ENCODE results near the gene KYNU. TPM values are rescaled to one million over a fixed set of nuclear protein-coding genes. Genes with fewer than 3 reads are reported as not detected.

Gene KYNU
- total RNA-seq, 1 donor from 2014 or later, result 1.0 TPM

- Histone ChIP-seq H3K4me3 (no peak overlapping the region), H3K9me3 (replicated peaks) (no peaks in the 10 kb centered on the region), H3K27ac (replicated peaks) (no peak overlapping the region), H3K36me3 (no peaks in the 10 kb centered on the region), H3K4me1 (no peaks in the 10 kb centered on the region), H3K27me3 (ENCODE audit: low read depth) (no peaks in the 10 kb centered on the region)
- TF ChIP-seq CTCF (IDR thresholded peaks at IDR 0.05; ENCODE audit: borderline replicate concordance), result no peak
- DNase-seq, result no peak
- intact Hi-C loops (cut with micrococcal nuclease), result no loop called here
Observed at GRCh38 chr2:142991295-142991694, 113.8 kb downstream of the KYNU start.

- Histone ChIP-seq H3K9me3 (replicated peaks) (no peaks in the 10 kb centered on the region), H3K4me1 (no peaks in the 10 kb centered on the region), H3K27me3 (ENCODE audit: low read depth) (no peaks in the 10 kb centered on the region), H3K36me3 (no peaks in the 10 kb centered on the region), H3K4me3 (no peak overlapping the region), H3K27ac (replicated peaks) (no peak overlapping the region)
- TF ChIP-seq CTCF (IDR thresholded peaks at IDR 0.05; ENCODE audit: borderline replicate concordance), result no peak
- DNase-seq, result no peak
- intact Hi-C loops (cut with micrococcal nuclease), result no loop called here
Observed at GRCh38 chr2:142992840-142993239, 115.4 kb downstream of the KYNU start.

- TF ChIP-seq CTCF (IDR thresholded peaks at IDR 0.05; ENCODE audit: borderline replicate concordance), result no peak
Observed at GRCh38 chr2:142993771-142994170, 116.3 kb downstream of the KYNU start.

GRCh38 chr2:142994665-142995064 is 117.2 kb downstream of the KYNU start:
- no peak for DNase-seq
- no peaks in the 10 kb centered on the region for H3K27me3 ChIP-seq (ENCODE audit: low read depth)
- intact Hi-C loops (cut with micrococcal nuclease), result no loop called here
- TF ChIP-seq CTCF (IDR thresholded peaks at IDR 0.05; ENCODE audit: borderline replicate concordance), result no peak
- H3K36me3 ChIP-seq, result no peaks in the 10 kb centered on the region
- H3K4me3 ChIP-seq, result no peak overlapping the region
- no peaks in the 10 kb centered on the region for H3K4me1 ChIP-seq
- no peak overlapping the region for H3K27ac ChIP-seq (replicated peaks)
- H3K9me3 ChIP-seq (replicated peaks), result no peaks in the 10 kb centered on the region

More at GRCh38 chr2:142993771-142994170, 116.3 kb downstream of the KYNU start:
- no peaks in the 10 kb centered on the region for H3K36me3 ChIP-seq
- no peak overlapping the region for H3K27ac ChIP-seq (replicated peaks)
- intact Hi-C loops (cut with micrococcal nuclease), result no loop called here
- H3K4me3 ChIP-seq, result no peak overlapping the region
- no peaks in the 10 kb centered on the region for H3K4me1 ChIP-seq
- no peaks in the 10 kb centered on the region for H3K27me3 ChIP-seq (ENCODE audit: low read depth)
- no peak for DNase-seq
- no peaks in the 10 kb centered on the region for H3K9me3 ChIP-seq (replicated peaks)

- H3K9me3 ChIP-seq (replicated peaks), result no peaks in the 10 kb centered on the region
- no peaks in the 10 kb centered on the region for H3K27me3 ChIP-seq (ENCODE audit: low read depth)
- DNase-seq, result no peak
- H3K4me1 ChIP-seq, result no peaks in the 10 kb centered on the region
- intact Hi-C loops (cut with micrococcal nuclease), result no loop called here
- H3K27ac ChIP-seq (replicated peaks), result no peak overlapping the region
- TF ChIP-seq CTCF (IDR thresholded peaks at IDR 0.05; ENCODE audit: borderline replicate concordance), result no peak
- no peaks in the 10 kb centered on the region for H3K36me3 ChIP-seq
- H3K4me3 ChIP-seq, result no peak overlapping the region
Observed at GRCh38 chr2:142997231-142997630, 119.8 kb downstream of the KYNU start.

- no peak overlapping the region for H3K4me3 ChIP-seq
- H3K4me1 ChIP-seq, result no peaks in the 10 kb centered on the region
- TF ChIP-seq CTCF (IDR thresholded peaks at IDR 0.05; ENCODE audit: borderline replicate concordance), result no peak
- no peak for DNase-seq
- H3K27ac ChIP-seq (replicated peaks), result no peak overlapping the region
- no peaks in the 10 kb centered on the region for H3K9me3 ChIP-seq (replicated peaks)
- intact Hi-C loops (cut with micrococcal nuclease), result no loop called here
- no peaks in the 10 kb centered on the region for H3K27me3 ChIP-seq (ENCODE audit: low read depth)
- no peaks in the 10 kb centered on the region for H3K36me3 ChIP-seq
Observed at GRCh38 chr2:143000599-143000998, 123.1 kb downstream of the KYNU start.
